Hematopoietic multipotent progenitor cell treated with erythropoietin and hydrocortisone succinate and interleukin-3 and kit ligand, for 17 days (in vitro differentiated cells): ENCODE data around the gene BOLL.
"Not testable (repeated sequence)": the region's sequence is repeated elsewhere in the genome, so short reads cannot be mapped to it uniquely, and the experiment has no call there.

Source experiments
- DNase-seq: peaks from one replicate; pipeline ENCODE4 v3.0.0-alpha.2; 2015; ENCODE audit warnings: low spot score

BOLL gene, protein sequence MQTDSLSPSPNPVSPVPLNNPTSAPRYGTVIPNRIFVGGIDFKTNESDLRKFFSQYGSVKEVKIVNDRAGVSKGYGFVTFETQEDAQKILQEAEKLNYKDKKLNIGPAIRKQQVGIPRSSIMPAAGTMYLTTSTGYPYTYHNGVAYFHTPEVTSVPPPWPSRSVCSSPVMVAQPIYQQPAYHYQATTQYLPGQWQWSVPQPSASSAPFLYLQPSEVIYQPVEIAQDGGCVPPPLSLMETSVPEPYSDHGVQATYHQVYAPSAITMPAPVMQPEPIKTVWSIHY

DNA sequence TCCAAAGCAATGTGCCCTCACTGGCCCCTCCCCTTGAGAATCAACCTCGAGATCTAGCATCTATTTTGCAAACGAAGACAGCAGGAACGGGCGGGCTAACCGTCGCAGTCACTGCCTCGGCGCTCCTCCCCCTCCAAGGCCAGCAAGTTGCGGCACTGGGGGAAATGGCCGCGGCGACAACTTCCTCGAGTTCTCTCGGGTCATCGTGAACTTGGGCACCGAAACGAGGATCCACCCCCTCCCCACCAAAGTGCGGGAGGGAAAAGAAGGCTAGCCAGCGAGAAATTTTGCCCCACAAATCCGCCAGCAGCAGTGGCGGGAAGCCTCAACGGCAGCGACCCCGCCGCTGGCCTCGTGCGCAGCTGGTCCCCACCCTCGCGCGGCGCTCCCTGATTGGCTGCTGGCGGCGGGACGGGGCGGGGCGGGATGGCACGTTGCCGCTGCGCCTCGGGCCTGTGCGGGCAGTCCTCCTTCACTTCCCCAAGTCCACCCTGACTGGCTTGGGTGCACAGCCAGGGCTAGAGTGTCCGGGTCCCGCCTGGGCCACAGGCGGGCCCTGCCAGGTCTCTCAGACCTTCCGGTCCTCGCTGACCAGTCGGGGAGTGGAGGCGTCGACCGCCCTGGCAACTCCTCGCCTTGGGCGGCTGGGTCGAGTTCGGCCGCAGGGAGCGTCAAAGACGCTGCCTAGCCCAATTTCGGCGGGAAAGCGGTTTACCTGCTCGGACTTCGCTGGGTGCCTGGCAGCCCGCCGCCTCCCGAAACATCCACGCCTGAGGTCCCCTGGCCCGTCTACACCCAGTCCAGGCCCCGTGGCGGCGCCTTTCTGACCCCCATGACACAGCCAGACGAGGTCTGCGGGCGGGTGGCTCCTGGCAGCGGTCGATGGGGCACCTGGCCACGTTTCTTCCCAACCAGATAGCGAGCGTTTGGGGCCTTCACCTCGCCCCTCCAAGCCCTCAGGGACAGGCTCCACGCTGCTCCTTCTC, at the start of gene BOLL:
TSS of gene BOLL (minus strand) at position 364 of the 986 bp plus-strand sequence. CDS start 3,469 bp downstream, outside the sequence.
- DNase-seq, result no peak

DNA sequence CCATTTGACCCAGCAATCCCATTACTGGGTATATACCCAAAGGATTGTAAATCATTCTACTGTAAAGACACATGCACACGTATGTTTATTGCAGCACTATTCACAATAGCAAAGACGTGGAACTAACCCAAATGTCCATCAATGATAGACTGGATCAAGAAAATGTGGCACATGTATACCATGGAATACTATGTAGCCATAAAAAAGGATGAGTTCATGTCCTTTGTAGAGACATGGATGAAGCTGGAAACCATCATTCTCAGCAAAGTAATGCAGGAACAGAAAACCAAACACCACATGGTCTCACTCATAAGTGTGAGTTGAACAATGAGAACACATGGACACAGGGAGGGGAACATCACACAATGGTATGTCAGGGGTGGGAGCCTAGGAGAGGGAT, 49.7 kb upstream of the BOLL start:
- not testable (repeated sequence) for DNase-seq

DNA sequence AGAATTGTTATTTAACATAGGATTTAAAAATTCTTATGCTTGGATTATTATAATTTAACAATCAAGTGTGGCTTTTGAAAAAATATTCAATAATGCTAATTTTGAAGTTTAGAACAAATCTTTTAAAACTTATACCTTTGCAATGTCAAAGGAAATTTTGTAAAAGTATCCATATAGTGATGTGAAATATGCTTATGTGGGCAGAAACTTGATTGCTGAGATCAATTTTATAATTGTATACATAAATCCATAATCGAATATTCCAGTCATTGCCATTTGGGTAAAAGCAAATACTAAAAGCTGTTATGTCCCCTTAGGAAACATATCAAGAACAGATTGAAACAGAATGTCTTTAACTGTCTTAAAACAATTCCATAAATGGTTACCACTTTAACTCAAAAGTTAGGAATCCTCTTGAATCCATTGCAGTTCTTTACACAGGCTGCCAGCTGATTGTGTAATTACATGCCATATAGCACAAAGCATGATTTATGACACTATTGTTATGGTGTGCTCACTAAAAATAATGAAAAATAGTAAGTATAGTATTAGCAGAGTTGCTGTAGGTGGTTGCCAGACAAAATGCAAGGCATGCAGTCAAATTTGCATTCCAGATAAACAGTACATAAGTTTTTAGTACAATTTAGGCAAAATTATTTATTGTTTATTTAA, 43.5 kb upstream of the BOLL start:
- no peak for DNase-seq

DNA sequence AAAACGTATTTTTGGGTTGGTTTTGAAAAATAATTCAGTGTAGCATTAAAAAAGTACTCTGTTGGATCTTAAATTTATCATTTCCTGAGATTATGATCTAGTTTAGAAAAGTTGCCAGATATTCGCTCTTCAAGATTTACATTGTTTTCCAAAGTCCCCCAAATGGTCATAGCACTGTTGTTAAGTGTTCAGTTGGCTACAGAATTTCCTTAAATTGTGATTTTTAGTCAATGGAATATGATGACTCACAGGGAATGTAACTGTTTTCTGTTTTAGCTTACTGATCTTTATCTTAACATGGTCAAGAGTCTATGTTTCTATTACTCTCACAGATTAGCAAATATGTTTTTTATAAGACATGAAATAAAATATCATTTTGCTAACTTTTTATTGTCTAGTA, 42.5 kb upstream of the BOLL start:
- no peak for DNase-seq

DNA sequence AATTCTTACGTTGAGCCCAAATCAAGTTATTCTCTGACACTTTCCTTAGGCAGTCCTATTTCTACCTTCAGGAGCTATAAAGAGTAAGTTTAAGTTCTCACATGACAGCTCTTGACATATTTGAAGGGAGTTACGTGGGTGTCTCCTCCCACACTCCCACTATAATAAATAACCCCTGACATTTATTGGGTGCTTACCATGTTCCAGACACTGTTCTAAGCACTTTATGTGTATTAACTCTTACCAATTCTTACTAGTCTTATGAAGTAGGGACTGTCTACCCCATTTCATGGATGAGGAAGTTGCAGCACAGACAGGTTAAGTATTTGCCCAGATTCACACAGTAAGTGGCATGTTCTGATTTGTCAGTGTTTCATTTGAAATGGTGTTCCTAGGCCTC, 37.2 kb upstream of the BOLL start:
- DNase-seq, result no peak

DNA sequence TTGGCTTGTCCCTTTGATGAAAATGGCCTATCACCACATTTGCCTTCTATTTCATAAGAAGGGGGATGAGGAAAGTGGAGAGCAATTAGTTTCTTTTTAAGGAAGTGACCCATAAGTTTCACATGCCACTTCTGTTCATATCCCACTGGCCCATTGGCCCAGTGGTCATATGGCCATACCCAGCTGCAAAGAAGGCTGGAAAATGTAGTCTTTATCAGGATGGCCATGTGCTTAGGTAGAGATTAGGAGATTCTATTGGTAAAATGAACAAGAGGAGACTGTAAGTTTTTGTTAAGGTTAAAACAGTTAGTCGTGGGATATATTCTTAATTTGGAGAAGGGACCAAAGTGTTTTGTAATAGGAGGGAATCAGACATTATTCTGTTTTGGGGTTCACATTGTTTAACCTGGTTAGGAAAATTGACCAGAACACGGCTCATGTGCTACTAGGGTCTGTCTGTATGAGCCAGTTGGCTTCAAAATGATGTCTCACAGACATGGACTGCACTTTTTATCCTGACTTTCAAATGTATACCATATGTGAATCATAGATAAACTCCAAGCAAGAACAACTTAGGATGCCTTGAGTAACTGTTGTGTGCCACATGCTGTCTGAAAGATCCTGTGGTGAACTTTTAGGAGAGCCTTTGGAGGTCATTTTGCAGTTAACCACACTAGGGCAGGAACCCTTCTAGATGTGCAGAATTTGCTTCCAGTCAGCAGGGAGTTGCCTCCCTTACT, 36.6 kb upstream of the BOLL start:
- no peak for DNase-seq

DNA sequence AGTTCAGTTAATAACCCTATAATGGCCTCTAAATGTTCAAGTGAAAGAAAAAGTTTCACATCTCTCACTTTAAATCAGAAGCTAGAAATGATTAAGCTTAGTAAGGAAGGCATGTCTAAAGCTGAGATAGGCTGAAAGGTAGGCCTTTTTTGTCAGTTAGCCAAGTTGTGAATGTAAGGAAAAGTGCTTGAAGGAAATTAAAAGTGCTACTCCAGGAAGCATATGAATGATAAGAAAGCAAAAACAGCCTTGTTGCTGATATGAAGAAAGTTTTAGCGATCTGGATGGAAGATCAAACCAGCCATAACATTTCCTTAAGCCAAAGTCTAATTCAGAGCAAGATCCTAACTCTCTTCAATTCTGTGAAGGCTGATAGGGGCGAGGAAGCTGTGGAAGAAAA, 29.4 kb upstream of the BOLL start:
- DNase-seq, result no peak

DNA sequence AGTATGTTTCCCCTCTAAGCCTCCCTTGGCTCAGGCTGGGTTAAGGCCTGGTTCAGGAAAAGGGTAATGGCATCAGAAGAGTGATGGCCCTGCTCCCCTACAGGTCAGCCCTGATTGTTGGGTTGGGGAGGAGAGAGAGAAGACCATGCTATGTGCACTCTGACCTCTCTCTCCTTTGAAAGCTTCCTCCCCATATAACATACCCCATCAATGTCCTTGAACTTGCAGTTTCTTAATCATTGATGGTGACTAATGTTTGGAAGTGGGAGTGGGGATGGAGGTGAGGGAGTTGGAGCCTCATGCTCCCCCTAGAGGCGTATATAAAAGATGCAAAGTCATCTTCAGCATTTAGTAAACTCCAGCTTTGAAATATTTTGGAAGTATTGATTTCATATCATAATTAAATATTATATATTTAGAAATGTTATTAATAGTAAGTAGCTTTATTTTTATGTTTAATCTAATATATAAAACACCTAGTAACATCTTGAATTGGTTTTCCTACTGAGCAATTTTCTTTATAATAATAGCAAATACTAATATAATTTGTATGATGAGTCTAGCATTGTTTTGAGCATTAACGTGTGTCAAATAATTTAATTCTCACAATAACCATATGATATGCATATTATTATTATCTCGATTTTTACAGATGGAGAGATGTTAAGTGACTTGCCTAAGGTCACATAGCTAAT, 28.1 kb upstream of the BOLL start:
- DNase-seq, result no peak

DNA sequence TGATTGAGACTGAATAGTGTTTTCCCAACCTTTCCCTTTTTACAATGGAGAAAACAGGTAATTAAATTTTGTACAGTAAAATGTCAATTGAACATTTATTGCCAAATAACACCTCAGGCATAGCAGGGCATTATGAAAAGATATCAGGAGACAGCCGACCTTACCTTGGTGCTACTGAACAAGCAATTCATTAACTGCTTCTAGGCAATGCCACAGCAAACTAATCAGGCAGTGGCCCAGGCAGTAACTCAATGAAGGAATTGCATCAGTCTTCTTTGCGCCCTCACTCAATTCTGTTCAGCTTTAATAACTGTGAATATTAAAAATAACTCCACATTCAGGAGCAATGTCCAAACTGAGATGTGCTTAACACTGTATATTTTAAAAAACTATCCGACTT, 25.4 kb upstream of the BOLL start:
- no peak for DNase-seq

DNA sequence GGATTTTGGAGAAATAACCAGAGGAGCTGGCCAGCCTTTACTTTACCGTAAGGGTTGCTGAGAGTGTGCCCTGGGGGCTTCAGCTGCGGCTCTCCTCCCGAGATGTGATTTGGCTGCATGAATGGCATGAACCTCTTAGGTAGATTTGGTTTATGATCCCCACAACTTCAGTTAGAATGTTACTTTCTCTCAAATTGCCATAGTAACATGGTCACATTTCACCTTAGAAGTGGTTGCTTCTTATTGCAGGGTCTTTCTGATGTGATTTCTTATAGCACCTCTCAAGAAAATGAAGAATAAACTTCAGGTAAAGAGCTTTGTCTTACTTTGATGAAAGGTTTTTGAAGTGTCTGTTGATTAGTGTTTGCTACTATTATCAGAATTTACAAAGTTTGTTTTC, 24.9 kb upstream of the BOLL start:
- DNase-seq, result no peak

DNA sequence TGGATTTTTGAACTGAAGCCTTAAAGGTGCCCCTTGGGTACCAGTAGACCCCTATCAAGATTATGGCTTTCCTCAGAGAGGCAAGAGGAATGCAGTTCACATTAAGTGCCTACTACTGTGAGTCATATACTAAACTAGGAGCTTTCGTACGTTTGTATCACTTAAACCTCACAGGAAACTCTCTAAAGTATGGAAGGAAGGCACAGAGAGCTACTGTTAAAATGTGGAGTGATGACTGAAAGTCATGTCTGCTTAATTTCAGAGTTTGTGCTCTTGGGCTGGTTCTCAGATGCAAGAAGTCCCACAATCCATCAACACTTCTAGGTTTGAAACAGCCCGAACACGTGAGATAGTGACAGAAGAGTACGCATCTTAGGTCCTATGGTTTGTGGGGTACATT, 23.9 kb upstream of the BOLL start:
- DNase-seq, result no peak

DNA sequence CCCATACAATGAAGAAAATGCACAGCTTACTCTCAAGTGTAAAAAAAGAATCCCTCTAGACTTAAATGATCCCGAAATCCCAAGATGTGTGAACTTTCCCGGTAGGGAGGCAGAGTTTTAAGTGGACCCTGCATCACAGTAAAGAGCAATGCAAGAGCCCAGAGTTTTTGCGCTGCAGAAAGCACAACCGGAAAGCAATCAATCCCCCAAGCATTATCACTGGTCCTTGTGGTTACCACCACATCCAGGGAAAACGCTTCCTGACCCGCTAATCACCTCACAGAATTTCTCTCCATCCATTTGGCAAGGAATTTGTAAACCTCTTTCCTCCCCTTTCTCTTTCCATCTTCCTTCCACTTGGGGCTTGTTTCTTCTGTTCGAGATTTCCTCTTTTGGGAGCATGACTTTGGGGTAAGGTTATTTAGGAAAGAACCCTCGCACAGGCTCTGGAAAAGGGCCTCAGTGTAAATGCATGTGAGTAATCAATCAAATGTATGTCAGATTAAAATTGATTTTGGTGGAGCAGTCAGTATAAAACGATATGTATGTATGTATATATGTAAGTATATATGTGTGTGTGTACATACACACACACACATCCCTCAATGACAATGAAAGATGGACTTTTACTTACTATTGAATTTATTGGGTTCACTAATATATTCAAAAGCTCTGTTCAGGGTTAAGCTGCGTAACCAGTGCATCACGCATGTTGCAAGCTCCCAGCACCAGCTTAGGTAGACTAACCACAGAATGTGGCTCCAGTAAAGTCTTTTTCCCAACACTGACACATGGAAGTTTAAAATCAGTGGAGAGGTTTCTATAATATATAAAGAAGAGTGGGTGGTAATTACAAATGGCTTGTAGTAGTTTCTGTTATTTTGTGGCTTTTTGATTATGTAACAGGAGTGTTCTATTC, 20.9 kb upstream of the BOLL start:
- no peak for DNase-seq

DNA sequence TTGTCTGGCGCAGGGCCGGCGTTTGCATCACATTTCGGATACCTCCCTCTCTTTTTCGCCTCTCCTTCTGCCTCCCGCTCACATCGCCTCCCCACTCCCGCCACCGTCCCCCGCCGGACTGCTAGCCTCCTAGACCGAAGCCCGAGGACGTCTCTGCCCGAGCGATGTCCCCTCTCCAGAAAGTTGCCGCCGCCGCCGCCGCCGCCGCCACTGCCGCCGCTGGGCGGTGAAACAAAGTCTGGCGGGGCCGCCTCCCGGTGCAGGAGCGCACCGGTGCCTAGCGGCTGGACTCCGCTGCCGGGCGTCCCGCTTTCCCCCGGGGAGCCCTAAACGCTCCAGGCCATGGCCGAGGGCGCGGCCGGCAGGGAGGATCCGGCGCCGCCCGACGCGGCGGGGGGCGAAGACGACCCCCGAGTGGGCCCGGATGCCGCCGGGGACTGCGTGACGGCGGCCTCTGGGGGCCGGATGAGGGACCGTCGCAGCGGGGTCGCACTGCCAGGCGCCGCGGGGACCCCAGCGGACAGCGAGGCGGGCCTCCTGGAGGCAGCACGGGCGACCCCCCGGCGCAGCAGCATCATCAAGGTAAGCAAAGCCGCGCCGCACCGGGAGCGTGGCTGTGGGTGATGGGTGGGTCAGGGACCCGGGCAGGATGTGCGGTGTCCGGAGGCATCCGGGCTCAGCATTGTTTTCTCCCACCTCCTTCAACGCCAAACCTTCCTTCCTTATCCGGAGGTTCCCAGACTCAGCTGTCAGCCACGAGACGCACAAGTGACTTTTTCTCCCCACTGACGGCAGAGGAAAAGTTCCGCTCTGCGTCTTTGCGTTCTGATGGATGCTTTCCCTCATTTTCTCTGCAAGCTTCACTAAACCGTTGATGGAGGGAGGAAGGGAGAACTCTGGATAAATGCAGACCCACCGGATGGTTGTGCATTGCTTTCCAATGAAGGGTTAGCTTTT, 19.9 kb upstream of the BOLL start:
- DNase-seq, result no peak

DNA sequence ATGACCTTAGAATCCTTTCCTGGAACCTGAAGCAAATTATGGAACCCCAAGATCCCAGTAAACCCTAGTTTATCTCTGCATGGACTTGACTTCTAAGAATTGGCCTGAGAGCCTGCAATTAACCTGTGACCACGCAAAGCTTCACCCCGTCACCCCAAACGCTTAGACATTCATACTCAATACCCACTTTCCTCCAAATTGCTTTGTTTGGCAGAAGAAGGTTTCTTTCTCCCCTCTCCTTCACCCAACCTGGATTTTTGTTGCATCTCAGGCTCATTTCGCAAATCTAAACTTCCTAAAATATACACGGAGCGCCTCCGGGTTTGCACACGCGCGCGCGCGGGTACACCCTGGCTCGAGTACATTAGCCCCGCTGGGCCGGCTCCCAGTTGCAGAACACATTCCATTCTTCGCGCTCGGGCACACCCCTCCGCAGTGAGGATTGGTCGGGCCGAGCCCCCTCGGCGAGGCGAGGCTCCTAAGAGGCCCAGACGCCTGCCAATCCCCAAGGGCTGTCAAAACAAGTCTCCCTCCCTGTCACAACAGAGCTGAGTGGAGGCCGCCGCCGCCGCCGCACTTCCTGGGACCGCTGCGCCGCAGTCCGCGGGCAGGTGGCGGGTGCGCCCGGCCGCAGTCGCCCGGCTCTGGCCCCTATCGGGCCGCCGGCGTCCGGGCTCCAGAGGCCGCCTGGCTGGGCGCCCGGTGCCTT, 19.1 kb upstream of the BOLL start, which contains the start of gene PLCL1:
TSS of gene PLCL1 (plus strand) at position 545 of the 709 bp plus-strand sequence.
- no peak for DNase-seq

DNA sequence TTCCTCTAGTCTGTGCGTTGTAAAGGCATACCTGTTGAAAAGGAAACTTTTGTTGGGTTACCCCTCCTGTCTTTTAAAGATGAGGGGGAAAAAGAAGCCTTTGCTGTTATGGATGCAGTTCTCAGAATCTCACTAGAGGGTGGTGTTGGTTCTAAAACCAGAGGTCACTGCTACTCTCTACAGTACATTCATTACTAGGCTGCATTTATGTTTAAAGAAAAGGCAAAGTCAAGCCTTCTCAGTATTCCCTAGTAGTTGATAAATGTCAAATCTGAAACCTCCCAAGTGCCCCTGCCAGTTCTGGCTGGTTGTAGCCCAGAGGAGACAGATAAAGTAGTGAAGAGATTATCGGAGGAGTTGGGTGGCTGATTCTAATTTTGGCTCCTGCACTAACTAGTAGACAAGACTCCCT, 17.9 kb upstream of the BOLL start:
- DNase-seq, result no peak

DNA sequence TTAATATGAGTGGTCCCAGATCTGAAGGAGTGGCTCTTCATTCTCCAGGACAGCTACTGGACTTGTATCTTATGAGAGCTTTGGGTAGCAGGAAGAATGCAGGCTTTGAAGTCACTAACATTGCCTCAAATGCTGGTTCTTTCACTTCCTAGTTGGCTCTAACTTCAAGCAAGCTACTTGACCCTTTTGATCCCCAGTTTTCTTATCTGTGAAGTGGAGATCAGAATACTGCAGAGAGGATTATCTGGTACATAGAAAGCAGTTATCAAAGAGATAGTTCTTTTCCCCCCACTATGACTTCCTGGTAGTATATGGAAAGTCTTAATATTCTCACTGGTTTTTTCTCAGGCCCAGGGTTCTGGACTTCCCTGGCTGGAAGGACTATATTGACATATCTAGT, 15.9 kb upstream of the BOLL start:
- no peak for DNase-seq

DNA sequence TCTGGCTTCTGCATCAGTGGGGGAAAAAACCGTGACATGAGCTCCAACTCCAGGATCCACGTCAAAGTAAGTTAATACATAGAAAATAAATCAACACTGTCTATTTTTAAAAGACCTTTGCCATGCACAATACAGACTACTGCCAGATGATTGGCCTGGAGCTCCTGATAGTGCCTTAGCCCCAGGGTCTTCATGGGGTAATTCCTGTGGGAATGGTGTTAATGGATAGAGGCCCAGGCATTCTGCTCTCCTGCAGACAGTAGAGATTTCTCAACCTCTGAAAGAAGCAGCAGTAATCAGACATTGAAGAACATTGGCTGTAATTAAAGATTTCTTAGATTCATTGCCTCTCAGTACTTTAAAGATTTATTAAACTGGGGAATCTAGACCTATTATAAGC, 15.0 kb upstream of the BOLL start:
- DNase-seq, result no peak

DNA sequence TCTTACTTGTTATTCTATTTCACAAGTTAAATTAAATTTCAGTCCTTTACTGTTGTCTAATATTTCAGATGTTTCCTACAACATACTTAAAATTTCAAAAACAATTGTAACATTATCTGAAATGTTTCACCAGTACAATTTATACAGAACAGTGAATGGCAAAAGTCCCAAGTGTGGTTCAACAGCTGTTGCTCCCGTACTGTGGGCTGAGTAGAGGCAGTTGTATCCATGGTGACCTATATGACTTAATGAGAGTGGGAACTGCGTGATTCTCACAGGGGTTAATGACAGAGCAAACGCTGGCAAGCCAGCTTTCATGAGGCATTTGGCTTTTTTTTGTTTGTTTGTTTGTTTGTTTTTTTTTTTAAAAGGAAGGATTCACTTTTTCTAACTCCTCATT, 13.9 kb upstream of the BOLL start:
- DNase-seq, result no peak
